ENCODE results near the gene PI4K2B. TPM values are rescaled to one million over a fixed set of nuclear protein-coding genes. Genes with fewer than 3 reads are reported as not detected.

Gene PI4K2B
- total and polyA plus RNA-seq, 5 experiments from 2014 or later = 6.8 to 14.4 (median 8.6) TPM

GRCh38 chr4:25290490-25291067, 56.7 kb downstream of the PI4K2B start:
- POLR2A ChIA-PET = no interaction called here
- ATAC-seq (no peak), DNase-seq (no peak)
- no peaks in the 10 kb centered on the region for H3K4me1 Mint-ChIP-seq
- H3K4me3 Mint-ChIP-seq = no peak overlapping the region
- H3K27me3 Mint-ChIP-seq = peaks cover 0 to 11% (median 5%) of the 10 kb centered on the region in 5 donors
- peaks cover 0 to 31% (median 16%) of the 10 kb centered on the region in 9 donors for H3K9me3 Mint-ChIP-seq
- no peak overlapping the region for H3K27ac Mint-ChIP-seq
- peaks cover 4 to 15% (median 9%) of the 10 kb centered on the region in 3 donors for H3K36me3 Mint-ChIP-seq

DNA sequence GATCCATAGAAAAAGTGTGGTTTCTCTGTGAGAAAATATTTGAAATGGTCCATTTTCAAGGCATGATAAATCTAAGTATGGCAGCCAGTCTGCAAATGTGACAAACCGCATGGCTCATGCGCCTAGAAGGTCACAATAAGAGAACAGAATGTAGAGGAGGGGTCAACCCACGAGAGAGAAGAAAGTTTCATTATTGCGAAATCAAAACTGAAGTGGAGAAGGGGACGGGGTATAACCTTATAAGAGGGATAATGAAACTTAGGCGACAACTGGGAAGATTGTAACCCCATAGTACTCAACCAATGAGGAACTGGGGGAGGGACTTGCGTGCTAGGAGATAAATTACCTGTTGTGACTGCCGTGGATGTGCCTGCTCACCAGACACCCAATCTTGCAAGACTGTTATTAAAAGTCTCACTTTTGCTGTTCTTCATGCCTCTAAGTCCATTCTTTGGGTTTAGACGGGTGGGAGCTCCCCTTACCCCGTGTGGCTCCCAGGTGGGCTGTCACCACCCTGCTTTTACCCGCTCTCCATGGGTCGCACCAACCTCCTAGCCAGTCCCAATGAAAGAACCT, 57.4 kb downstream of the PI4K2B start:
- H3K4me1 Mint-ChIP-seq = no peaks in the 10 kb centered on the region
- DNase-seq (no peak), ATAC-seq (no peak)
- POLR2A ChIA-PET = no interaction called here
- H3K9me3 Mint-ChIP-seq = peaks cover 0 to 31% (median 16%) of the 10 kb centered on the region in 9 donors
- H3K27me3 Mint-ChIP-seq = peaks cover 0 to 11% (median 5%) of the 10 kb centered on the region in 5 donors
- H3K4me3 Mint-ChIP-seq = no peak overlapping the region
- no peak overlapping the region for H3K27ac Mint-ChIP-seq
- H3K36me3 Mint-ChIP-seq = peaks cover 4 to 15% (median 9%) of the 10 kb centered on the region in 3 donors

GRCh38 chr4:25297528-25298242, 63.9 kb downstream of the PI4K2B start:
- no peak overlapping the region for H3K4me3 Mint-ChIP-seq
- ATAC-seq = no peak
- no peaks in the 10 kb centered on the region for H3K36me3 Mint-ChIP-seq
- H3K27ac Mint-ChIP-seq = no peak overlapping the region
- no peaks in the 10 kb centered on the region for H3K9me3 Mint-ChIP-seq
- H3K4me1 Mint-ChIP-seq = no peaks in the 10 kb centered on the region
- H3K27me3 Mint-ChIP-seq = peaks cover 0 to 10% (median 1%) of the 10 kb centered on the region in 5 donors
- POLR2A ChIA-PET = no interaction called here
- DNase-seq = no peak

DNA sequence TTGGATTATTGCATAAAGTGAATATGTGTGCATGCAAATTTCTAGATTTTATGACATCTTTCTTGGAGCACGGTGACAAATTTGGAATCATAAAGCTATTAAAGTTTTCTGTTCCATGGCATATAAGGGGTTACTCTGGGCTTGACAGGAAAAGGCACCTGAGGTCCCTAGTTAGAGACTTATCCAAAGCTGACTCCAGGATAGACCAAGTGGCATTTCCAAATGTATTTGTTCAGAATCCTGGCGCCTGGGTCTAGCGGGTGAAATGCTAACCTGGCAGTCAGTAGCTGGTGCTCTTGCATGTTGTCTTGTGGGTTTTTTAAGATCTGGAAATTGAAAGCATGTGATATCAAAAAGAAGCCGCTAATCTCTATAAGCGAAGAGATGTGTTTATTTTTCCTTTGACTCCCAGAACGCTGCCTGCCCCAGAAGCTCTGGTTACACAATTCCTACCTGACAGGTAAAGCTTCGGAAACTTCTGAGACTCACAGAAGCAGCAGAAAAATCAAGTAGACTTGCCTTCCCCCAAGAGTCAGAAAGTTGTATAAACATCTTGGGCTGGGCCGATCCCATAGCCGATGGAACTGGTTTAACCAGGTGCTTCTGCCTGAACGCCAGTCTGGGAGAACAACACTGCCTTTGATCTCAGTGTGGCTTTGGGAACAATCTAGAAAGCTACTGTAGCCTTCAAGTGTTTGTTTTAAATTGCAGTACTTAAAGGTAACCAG, 65.8 kb downstream of the PI4K2B start:
- H3K4me3 Mint-ChIP-seq = no peak overlapping the region
- DNase-seq (no peak), ATAC-seq (no peak)
- H3K4me1 Mint-ChIP-seq = peaks cover 0 to 2% (median 0%) of the 10 kb centered on the region in 4 donors
- POLR2A ChIA-PET = interaction anchor here (0.7 kb wide), 1 partner anchor 13 kb away, joined by 3 read pairs; the partner anchor contains the start of gene ZCCHC4
- no peaks in the 10 kb centered on the region for H3K36me3 Mint-ChIP-seq
- H3K27ac Mint-ChIP-seq = no peak overlapping the region
- H3K27me3 Mint-ChIP-seq = peaks cover 1 to 11% (median 5%) of the 10 kb centered on the region in 5 donors
- H3K9me3 Mint-ChIP-seq = no peaks in the 10 kb centered on the region

- Mint-ChIP-seq H3K9me3 (no peaks in the 10 kb centered on the region), H3K27ac (no peak overlapping the region), H3K4me3 (no peak overlapping the region), H3K27me3 (peaks cover 3 to 11% (median 6%) of the 10 kb centered on the region in 5 donors), H3K36me3 (no peaks in the 10 kb centered on the region), H3K4me1 (peaks cover 0 to 2% (median 0%) of the 10 kb centered on the region in 4 donors)
- DNase-seq (no peak), ATAC-seq (no peak)
- POLR2A ChIA-PET = no interaction called here
Observed at GRCh38 chr4:25301471-25301870, 67.6 kb downstream of the PI4K2B start.

DNA sequence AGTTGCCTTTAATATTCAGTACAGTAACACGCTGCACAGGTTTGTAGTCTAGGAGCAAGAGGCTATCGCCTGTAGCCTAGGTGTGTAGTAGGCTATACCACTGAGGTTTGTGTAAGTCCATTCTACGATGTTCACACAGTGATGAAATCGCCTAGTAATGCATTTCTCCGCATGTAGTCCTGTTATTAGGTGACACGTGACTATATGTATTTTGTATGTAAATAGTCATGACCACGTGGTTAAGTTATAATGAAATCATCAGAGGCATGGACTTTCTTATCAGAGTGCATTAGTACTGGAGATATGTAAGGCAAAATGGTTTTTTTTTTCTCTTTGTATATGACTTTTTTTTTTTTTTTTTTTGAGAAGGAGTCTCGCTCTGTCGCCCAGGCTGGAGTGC, 68.8 kb downstream of the PI4K2B start:
- no peak overlapping the region for H3K27ac Mint-ChIP-seq
- peaks cover 0 to 2% (median 0%) of the 10 kb centered on the region in 4 donors for H3K4me1 Mint-ChIP-seq
- H3K4me3 Mint-ChIP-seq = no peak overlapping the region
- no peak for ATAC-seq
- no peaks in the 10 kb centered on the region for H3K9me3 Mint-ChIP-seq
- DNase-seq = no peak
- H3K27me3 Mint-ChIP-seq = peaks cover 4 to 12% (median 6%) of the 10 kb centered on the region in 5 donors
- no peaks in the 10 kb centered on the region for H3K36me3 Mint-ChIP-seq
- POLR2A ChIA-PET = no interaction called here

DNA sequence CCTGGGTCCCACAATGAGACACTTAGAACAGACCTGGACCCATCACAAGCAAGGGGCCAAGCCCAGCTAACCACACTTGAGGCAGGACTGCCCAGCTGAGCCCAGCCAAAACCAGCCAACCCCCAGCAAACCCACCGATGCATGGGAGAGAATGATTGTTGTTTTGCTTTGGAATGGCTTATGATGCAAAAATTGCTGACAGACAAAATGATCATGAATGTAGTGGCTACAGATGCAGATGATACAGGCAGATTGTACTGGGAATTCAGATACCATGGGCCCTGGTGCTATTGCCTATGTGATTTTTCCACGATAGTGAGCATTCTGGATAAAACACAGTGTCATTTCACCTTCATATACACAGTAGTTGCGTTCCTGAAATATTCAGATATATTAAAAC, 69.7 kb downstream of the PI4K2B start:
- no peak overlapping the region for H3K27ac Mint-ChIP-seq
- ATAC-seq (no peak), DNase-seq (no peak)
- H3K36me3 Mint-ChIP-seq = no peaks in the 10 kb centered on the region
- H3K4me3 Mint-ChIP-seq = no peak overlapping the region
- POLR2A ChIA-PET = no interaction called here
- H3K9me3 Mint-ChIP-seq = no peaks in the 10 kb centered on the region
- H3K4me1 Mint-ChIP-seq = peaks cover 0 to 2% (median 0%) of the 10 kb centered on the region in 4 donors
- H3K27me3 Mint-ChIP-seq = peaks cover 6 to 16% (median 8%) of the 10 kb centered on the region in 5 donors

- POLR2A ChIA-PET = no interaction called here
- H3K4me1 Mint-ChIP-seq = peaks cover 0 to 14% (median under 1%) of the 10 kb centered on the region in 4 donors
- no peaks in the 10 kb centered on the region for H3K9me3 Mint-ChIP-seq
- no peak overlapping the region for H3K4me3 Mint-ChIP-seq
- no peaks in the 10 kb centered on the region for H3K36me3 Mint-ChIP-seq
- ATAC-seq (no peak), DNase-seq (no peak)
- peaks cover 0 to 18% (median 8%) of the 10 kb centered on the region in 5 donors for H3K27me3 Mint-ChIP-seq
- no peak overlapping the region for H3K27ac Mint-ChIP-seq
Observed at GRCh38 chr4:25306518-25307057, 72.8 kb downstream of the PI4K2B start.

DNA sequence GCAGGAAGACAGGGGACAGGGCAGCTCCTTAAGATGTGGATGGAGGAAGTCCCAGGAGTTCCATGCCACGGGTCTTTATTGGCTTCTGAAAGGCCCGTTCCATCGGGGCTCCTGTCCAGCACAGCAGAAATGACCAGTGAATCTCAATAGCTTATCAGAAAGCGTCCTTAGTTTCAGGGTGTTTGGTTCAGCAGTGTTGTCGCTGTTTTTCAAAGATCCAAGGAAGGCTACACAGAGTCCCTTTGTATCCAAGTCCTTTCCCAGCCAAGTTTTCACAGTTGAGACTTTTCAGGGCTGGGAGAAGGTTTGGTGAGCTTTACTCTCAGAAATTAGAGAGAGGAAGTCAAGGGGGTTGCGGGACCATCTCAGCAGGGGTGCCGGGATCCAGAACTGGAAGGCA, 73.8 kb downstream of the PI4K2B start:
- Mint-ChIP-seq H3K4me1 (peaks cover under 1 to 22% (median 4%) of the 10 kb centered on the region in 4 donors), H3K9me3 (no peaks in the 10 kb centered on the region), H3K27me3 (peaks cover 0 to 18% (median 8%) of the 10 kb centered on the region in 5 donors), H3K36me3 (no peaks in the 10 kb centered on the region), H3K27ac (no peak overlapping the region), H3K4me3 (no peak overlapping the region)
- DNase-seq (no peak), ATAC-seq (no peak)
- POLR2A ChIA-PET = interaction anchor here (0.6 kb wide), 1 partner anchor 469 kb away, joined by 3 read pairs; no protein-coding TSS in a partner anchor

DNA sequence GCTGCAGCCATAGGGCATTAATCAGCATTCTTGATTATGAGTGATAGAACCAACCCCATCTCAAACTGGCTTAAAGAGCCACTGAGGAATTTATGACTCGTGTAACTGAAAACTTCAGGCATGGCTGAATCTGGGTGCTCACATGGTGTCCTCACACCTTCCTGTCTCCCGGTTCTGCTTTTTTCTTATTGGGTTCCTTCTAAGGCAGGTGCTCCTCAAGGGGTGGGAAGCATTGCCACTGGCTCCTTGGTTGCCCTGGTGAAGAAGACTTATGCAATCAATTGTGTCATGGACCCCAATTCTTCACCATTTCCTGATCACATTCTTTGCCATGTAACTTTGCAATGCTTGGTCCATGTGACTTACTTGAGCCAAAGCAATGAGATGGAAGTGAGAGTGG, 74.5 kb downstream of the PI4K2B start:
- DNase-seq (no peak), ATAC-seq (no peak)
- Mint-ChIP-seq H3K4me3 (no peak overlapping the region), H3K9me3 (no peaks in the 10 kb centered on the region), H3K4me1 (peaks cover 4 to 29% (median 10%) of the 10 kb centered on the region in 4 donors), H3K27me3 (peaks cover 0 to 18% (median 8%) of the 10 kb centered on the region in 5 donors), H3K36me3 (no peaks in the 10 kb centered on the region), H3K27ac (no peak overlapping the region)
- POLR2A ChIA-PET = no interaction called here

- no peak overlapping the region for H3K4me3 Mint-ChIP-seq
- H3K4me1 Mint-ChIP-seq = peaks cover 4 to 33% (median 15%) of the 10 kb centered on the region in 4 donors
- ATAC-seq (no peak), DNase-seq (no peak)
- peaks cover 0 to 18% (median 8%) of the 10 kb centered on the region in 5 donors for H3K27me3 Mint-ChIP-seq
- POLR2A ChIA-PET = no interaction called here
- no peak overlapping the region for H3K27ac Mint-ChIP-seq
- no peaks in the 10 kb centered on the region for H3K36me3 Mint-ChIP-seq
- H3K9me3 Mint-ChIP-seq = no peaks in the 10 kb centered on the region
Observed at GRCh38 chr4:25308761-25309160, 74.9 kb downstream of the PI4K2B start.

- Mint-ChIP-seq H3K9me3 (no peaks in the 10 kb centered on the region), H3K27ac (peak overlapping the region in 2 of 10 donors; percentile 17 to 38), H3K36me3 (peaks cover 0 to 3% (median 0%) of the 10 kb centered on the region in 3 donors), H3K4me1 (peaks cover 2 to 38% (median 15%) of the 10 kb centered on the region in 4 donors), H3K4me3 (peak overlapping the region in 1 of 10 donors; percentile 12), H3K27me3 (peaks cover 0 to 18% (median 3%) of the 10 kb centered on the region in 5 donors)
- ATAC-seq = no peak
- POLR2A ChIA-PET = interaction anchor here (0.7 kb wide), 1 partner anchor 23 kb away, joined by 3 read pairs; no protein-coding TSS in a partner anchor
- no peak for DNase-seq
Observed at GRCh38 chr4:25310066-25310802, 76.4 kb downstream of the PI4K2B start.
